CD14-positive monocyte (primary cell): ENCODE results near the gene PAPPA. TPM values are rescaled to one million over a fixed set of nuclear protein-coding genes. Genes with fewer than 3 reads are reported as not detected.

Experiments used
- DNase-seq, 3 donors: peaks; one replicate each; pipeline ENCODE4 v3.0.0-alpha.2; 2011 to 2022
- H2AFZ ChIP-seq: 2 replicates; pipeline ENCODE4 v1.6.0; 2012; ENCODE audit warnings: mild to moderate bottlenecking, low read depth, low read length, inconsistent platforms; ENCODE audit not compliant: insufficient read depth, poor library complexity, severe bottlenecking
- H3K27ac ChIP-seq, 2 donors: 1 replicate in 1 of 2; 2 replicates in 1 of 2; pipeline ENCODE4 v1.5.1; 2012 to 2013; ENCODE audit warnings: low read length in 2 of 2, control low read depth in 1 of 2, inconsistent platforms in 1 of 2, low read depth in 1 of 2, mild to moderate bottlenecking in 1 of 2
- H3K27me3 ChIP-seq, 2 donors: one replicate each; pipeline versions ENCODE4 v1.6.0 to v1.6.1; 2011 to 2013; ENCODE audit warnings: low read length in 2 of 2; ENCODE audit not compliant: control insufficient read depth in 2 of 2, insufficient read depth in 2 of 2
- H3K36me3 ChIP-seq, 2 donors: replicated peaks in 1 of 2; 1 replicate in 1 of 2; 2 replicates in 1 of 2; pipeline versions ENCODE4 v1.5.1 to v1.6.1; 2012 to 2013; ENCODE audit warnings: low read length in 2 of 2, control low read depth in 1 of 2, inconsistent platforms in 1 of 2, mild to moderate bottlenecking in 1 of 2; ENCODE audit not compliant: insufficient read depth in 2 of 2, control insufficient read depth in 1 of 2
- H3K4me1 ChIP-seq, 2 donors: 1 replicate in 1 of 2; 2 replicates in 1 of 2; pipeline versions ENCODE4 v1.5.1 to v1.6.1; 2012 to 2013; ENCODE audit warnings: low read length in 2 of 2, control low read depth in 1 of 2, inconsistent platforms in 1 of 2, mild to moderate bottlenecking in 1 of 2, moderate library complexity in 1 of 2; ENCODE audit not compliant: insufficient read depth in 2 of 2, control insufficient read depth in 1 of 2
- H3K4me2 ChIP-seq: replicated peaks from 2 replicates; pipeline ENCODE3; 2012; ENCODE audit warnings: low read length, moderate library complexity, mild to moderate bottlenecking; ENCODE audit not compliant: poor library complexity, severe bottlenecking; ENCODE audit errors: extremely low read depth
- H3K4me3 ChIP-seq, 3 experiments: fragments of 200-600 bp in 1 of 3; sonication (generic) in 1 of 3; replicated peaks in 1 of 3; 1 replicate in 2 of 3; 2 replicates in 1 of 3; pipeline ENCODE4 v1.5.1; 2011 to 2013; ENCODE audit warnings: low read length in 3 of 3, mild to moderate bottlenecking in 3 of 3, control low read depth in 2 of 3, low read depth in 2 of 3, inconsistent platforms in 1 of 3, moderate library complexity in 1 of 3
- H3K79me2 ChIP-seq: 2 replicates; pipeline ENCODE4 v1.6.0; 2012; ENCODE audit warnings: mild to moderate bottlenecking, control low read depth, inconsistent platforms, low read length, moderate library complexity; ENCODE audit not compliant: insufficient read depth
- H3K9ac ChIP-seq: 2 replicates; pipeline ENCODE4 v1.6.0; 2017; ENCODE audit warnings: low read length, mild to moderate bottlenecking; ENCODE audit not compliant: insufficient read depth, poor library complexity, severe bottlenecking
- H3K9me3 ChIP-seq, 2 donors: replicated peaks in 1 of 2; 1 replicate in 1 of 2; 2 replicates in 1 of 2; pipeline versions ENCODE4 v1.5.1 to v1.6.1; 2012 to 2013; ENCODE audit warnings: low read length in 2 of 2, control low read depth in 1 of 2; ENCODE audit not compliant: control insufficient read depth in 1 of 2, insufficient read depth in 1 of 2
- H4K20me1 ChIP-seq: 2 replicates; pipeline ENCODE4 v1.6.0; 2012; ENCODE audit warnings: mild to moderate bottlenecking, low read length, control low read depth, moderate library complexity; ENCODE audit not compliant: insufficient read depth
- H3K27ac Mint-ChIP-seq, 7 donors: one replicate each; pipeline ENCODE4 v1.8.0; 2020; ENCODE audit warnings: mild to moderate bottlenecking in 7 of 7, mixed read lengths in 7 of 7, moderate library complexity in 6 of 7, inconsistent platforms in 2 of 7
- H3K27me3 Mint-ChIP-seq, 3 donors: one replicate each; pipeline ENCODE4 v1.8.0; 2021 to 2022; ENCODE audit warnings: low read depth in 3 of 3, mild to moderate bottlenecking in 3 of 3, mixed read lengths in 3 of 3, moderate library complexity in 3 of 3, inconsistent platforms in 1 of 3
- H3K36me3 Mint-ChIP-seq, 2 donors: one replicate each; pipeline ENCODE4 v1.8.0; 2020; ENCODE audit warnings: mixed read lengths in 2 of 2, inconsistent platforms in 1 of 2, mild to moderate bottlenecking in 1 of 2
- H3K4me1 Mint-ChIP-seq: one replicate; pipeline ENCODE4 v1.8.0; 2020; ENCODE audit warnings: mild to moderate bottlenecking, mixed read lengths
- H3K4me3 Mint-ChIP-seq, 2 donors: one replicate each; pipeline ENCODE4 v1.8.0; 2020; ENCODE audit warnings: mild to moderate bottlenecking in 2 of 2, mixed read lengths in 2 of 2, moderate library complexity in 1 of 2
- H3K9me3 Mint-ChIP-seq, 7 donors: one replicate each; pipeline ENCODE4 v1.8.0; 2020 to 2022; ENCODE audit warnings: mixed read lengths in 7 of 7, mild to moderate bottlenecking in 6 of 7, moderate library complexity in 6 of 7, inconsistent platforms in 2 of 7
- WGBS: methylation state at CpG from one replicate; pipeline ENCODE4 v1.1.5; 2013; ENCODE audit warnings: missing lambda C conversion rate; ENCODE audit not compliant: insufficient coverage; 5-methylcytosine and 5-hydroxymethylcytosine counted together
- intact Hi-C, 2 donors: fragments of 100-400 bp; cut with micrococcal nuclease; formaldehyde crosslinking; loops; one replicate each; pipeline versions ENCODE4 v1.15.0 to v1.15.1; 2023
- polyA plus RNA-seq, 3 donors: library from polyadenylated mRNA; depleted of rRNA in 1 of 3; unstranded in 2 of 3; stranded (reverse) in 1 of 3; fragments of 300-500 nt in 2 of 3; fragments of >200 nt in 1 of 3; fragmentation: Illumina TruSeq in 2 of 3; gene quantifications; 1 replicate in 2 of 3; 2 replicates in 1 of 3; pipeline ENCODE4 v1.2.3, GENCODE V29; 2012 to 2021
- TF ChIP-seq, protein P1 (sequence below): fragments of 200-600 bp; IDR thresholded peaks from one replicate; pipeline ENCODE4 v1.8.0; 2022; ENCODE audit warnings: antibody characterized with exemption, mild to moderate bottlenecking

Gene PAPPA
- polyA plus RNA-seq, 3 donors = not detected

DNA sequence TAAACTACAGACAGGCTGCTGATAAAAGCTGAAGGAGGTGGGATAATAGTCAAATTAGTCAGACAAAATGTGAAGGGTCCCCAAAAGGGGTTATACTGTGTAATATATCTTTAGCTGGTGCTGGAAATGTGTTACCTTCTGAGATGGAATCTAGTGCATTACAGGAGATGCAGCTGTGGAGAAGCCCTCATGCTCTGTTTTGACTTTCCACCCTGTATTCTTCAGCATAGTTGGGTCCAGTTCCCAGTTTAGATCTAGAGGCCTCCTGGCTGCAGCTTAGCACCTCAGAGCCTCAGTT, 122.6 kb downstream of the PAPPA start:
- no peak overlapping the region for H3K27ac ChIP-seq
- H3K9me3 ChIP-seq = no peaks in the 10 kb centered on the region
- H3K27me3 ChIP-seq = no peaks in the 10 kb centered on the region
- no peak overlapping the region for H3K9ac ChIP-seq
- Mint-ChIP-seq H3K9me3 (peaks cover 0 to 4% (median 1%) of the 10 kb centered on the region in 7 donors), H3K36me3 (no peaks in the 10 kb centered on the region), H3K4me3 (no peak overlapping the region), H3K27me3 (peaks cover 0 to 3% (median 1%) of the 10 kb centered on the region in 3 donors), H3K27ac (no peak overlapping the region), H3K4me1 (no peaks in the 10 kb centered on the region)
- H3K79me2 ChIP-seq = no peaks in the 10 kb centered on the region
- no peak overlapping the region for H3K4me2 ChIP-seq
- no peaks in the 10 kb centered on the region for H3K4me1 ChIP-seq
- H2AFZ ChIP-seq = no peak overlapping the region
- H3K4me3 ChIP-seq = no peak overlapping the region
- no peaks in the 10 kb centered on the region for H4K20me1 ChIP-seq
- intact Hi-C loops = no loop called here
- DNase-seq = no peak
- TF ChIP-seq, protein P1, sequence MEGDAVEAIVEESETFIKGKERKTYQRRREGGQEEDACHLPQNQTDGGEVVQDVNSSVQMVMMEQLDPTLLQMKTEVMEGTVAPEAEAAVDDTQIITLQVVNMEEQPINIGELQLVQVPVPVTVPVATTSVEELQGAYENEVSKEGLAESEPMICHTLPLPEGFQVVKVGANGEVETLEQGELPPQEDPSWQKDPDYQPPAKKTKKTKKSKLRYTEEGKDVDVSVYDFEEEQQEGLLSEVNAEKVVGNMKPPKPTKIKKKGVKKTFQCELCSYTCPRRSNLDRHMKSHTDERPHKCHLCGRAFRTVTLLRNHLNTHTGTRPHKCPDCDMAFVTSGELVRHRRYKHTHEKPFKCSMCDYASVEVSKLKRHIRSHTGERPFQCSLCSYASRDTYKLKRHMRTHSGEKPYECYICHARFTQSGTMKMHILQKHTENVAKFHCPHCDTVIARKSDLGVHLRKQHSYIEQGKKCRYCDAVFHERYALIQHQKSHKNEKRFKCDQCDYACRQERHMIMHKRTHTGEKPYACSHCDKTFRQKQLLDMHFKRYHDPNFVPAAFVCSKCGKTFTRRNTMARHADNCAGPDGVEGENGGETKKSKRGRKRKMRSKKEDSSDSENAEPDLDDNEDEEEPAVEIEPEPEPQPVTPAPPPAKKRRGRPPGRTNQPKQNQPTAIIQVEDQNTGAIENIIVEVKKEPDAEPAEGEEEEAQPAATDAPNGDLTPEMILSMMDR = no peak
- H3K36me3 ChIP-seq = no peaks in the 10 kb centered on the region

DNA sequence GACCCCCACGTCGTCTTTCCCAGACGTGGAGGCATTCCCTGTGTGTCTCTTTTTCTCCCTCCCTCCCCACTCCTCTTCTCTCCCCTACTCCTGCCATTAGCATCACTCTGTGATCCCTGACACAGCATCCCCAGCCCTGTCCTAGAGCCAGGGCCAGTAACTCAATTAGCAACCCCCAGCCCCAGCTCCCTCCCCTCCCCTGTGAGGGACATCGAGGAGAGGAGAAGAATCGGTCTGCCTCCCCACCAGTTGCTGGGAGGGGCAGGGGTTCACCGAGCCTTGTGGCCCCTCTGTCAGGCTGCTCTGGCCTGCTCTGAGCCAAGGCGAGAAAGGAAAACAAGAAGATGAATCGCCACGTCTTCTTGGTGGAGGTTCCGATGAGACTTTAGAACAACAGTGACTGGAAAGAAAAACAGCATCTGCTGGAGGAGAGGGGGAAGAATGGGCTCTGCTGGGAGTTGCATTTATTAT, 123.1 kb downstream of the PAPPA start:
- Mint-ChIP-seq H3K4me1 (no peaks in the 10 kb centered on the region), H3K27ac (no peak overlapping the region), H3K4me3 (no peak overlapping the region), H3K9me3 (peaks cover 0 to 4% (median 1%) of the 10 kb centered on the region in 7 donors), H3K36me3 (no peaks in the 10 kb centered on the region), H3K27me3 (peaks cover 0 to 3% (median 1%) of the 10 kb centered on the region in 3 donors)
- intact Hi-C loops = no loop called here
- no peaks in the 10 kb centered on the region for H3K36me3 ChIP-seq
- TF ChIP-seq, protein P1 = no peak
- H3K4me3 ChIP-seq = no peak overlapping the region
- H2AFZ ChIP-seq = no peak overlapping the region
- H3K27ac ChIP-seq = no peak overlapping the region
- no peaks in the 10 kb centered on the region for H3K4me1 ChIP-seq
- no peaks in the 10 kb centered on the region for H3K9me3 ChIP-seq
- H3K27me3 ChIP-seq = no peaks in the 10 kb centered on the region
- no peak overlapping the region for H3K9ac ChIP-seq
- 41% methylated on average over 5 of the region's 10 CpGs for WGBS
- no peak overlapping the region for H3K4me2 ChIP-seq
- H3K79me2 ChIP-seq = no peaks in the 10 kb centered on the region
- DNase-seq = no peak
- H4K20me1 ChIP-seq = no peaks in the 10 kb centered on the region
